WTC11 (cell line): ENCODE measurements around the gene CLEC3A.

Experiments
- FOXJ3 ChIP-seq: sonication (generic); formaldehyde crosslinking; IDR thresholded peaks from 2 replicates; pipeline ENCODE4 v1.9.0; 2021; ENCODE audit warnings: missing genetic modification reagents, mild to moderate bottlenecking, borderline replicate concordance
- HMGA2 ChIP-seq: fragments of 250-450 bp; sonication (Bioruptor Pico); IDR thresholded peaks from 2 replicates; pipeline ENCODE4 v1.4.0; 2021; ENCODE audit warnings: mild to moderate bottlenecking, moderate library complexity
- JUN ChIP-seq: sonication (generic); formaldehyde crosslinking; IDR thresholded peaks from 2 replicates; pipeline ENCODE4 v1.8.0; 2023; ENCODE audit warnings: mild to moderate bottlenecking, missing genetic modification reagents
- NFE2L1 ChIP-seq: sonication (generic); formaldehyde crosslinking; IDR thresholded peaks from 2 replicates; pipeline ENCODE4 v1.8.1; 2023; ENCODE audit warnings: missing genetic modification reagents
- NR2C2 ChIP-seq: sonication (generic); formaldehyde crosslinking; IDR thresholded peaks from 2 replicates; pipeline ENCODE4 v1.8.0; 2022; ENCODE audit warnings: mild to moderate bottlenecking, missing genetic modification reagents
- NR3C1 ChIP-seq: sonication (generic); formaldehyde crosslinking; conservative IDR thresholded peaks from 2 replicates; pipeline ENCODE4 v1.8.1; 2023; ENCODE audit warnings: low read depth, mild to moderate bottlenecking, missing genetic modification reagents
- TF ChIP-seq, protein P1 (sequence below): fragments of 200-600 bp; IDR thresholded peaks from 2 replicates; pipeline ENCODE4 v1.8.0; 2022; ENCODE audit warnings: antibody characterized with exemption
- TF ChIP-seq, protein P2 (sequence below): sonication (generic); formaldehyde crosslinking; IDR thresholded peaks from 2 replicates; pipeline ENCODE4 v1.8.0; 2022; ENCODE audit warnings: missing genetic modification reagents
- TF ChIP-seq, protein P3 (sequence below): sonication (generic); formaldehyde crosslinking; IDR thresholded peaks from 2 replicates; pipeline ENCODE4 v1.8.1; 2022; ENCODE audit warnings: low read depth, mild to moderate bottlenecking, moderate library complexity, missing genetic modification reagents, borderline replicate concordance
- TF ChIP-seq, protein P4 (sequence below): sonication (generic); formaldehyde crosslinking; IDR thresholded peaks from 2 replicates; pipeline ENCODE4 v1.8.1; 2023; ENCODE audit warnings: mild to moderate bottlenecking, moderate library complexity, missing genetic modification reagents
- TF ChIP-seq, protein P5 (sequence below): sonication (generic); formaldehyde crosslinking; IDR thresholded peaks from 2 replicates; pipeline ENCODE4 v1.8.0; 2023; ENCODE audit warnings: mild to moderate bottlenecking, missing genetic modification reagents

DNA sequence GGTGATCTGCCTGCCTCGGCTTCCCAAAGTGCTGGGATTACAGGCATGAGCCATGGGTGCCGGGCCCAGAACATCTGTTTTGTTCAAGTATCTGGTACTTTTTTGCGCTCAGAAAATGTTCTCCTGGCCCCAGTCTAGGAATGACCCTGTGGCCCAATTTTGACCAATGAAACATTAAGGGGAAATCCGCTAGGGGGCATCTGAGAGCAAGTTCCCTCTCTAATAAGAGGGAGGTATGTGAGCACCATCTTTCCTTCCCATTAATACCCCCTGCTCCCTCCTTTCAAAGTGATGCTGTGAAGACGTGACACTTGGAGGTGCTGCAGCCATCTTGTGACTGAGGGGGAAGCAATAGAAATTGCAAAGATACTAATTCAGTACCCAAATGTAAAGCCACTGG lies 16.5 kb upstream of the CLEC3A start:
- TF ChIP-seq, protein P1, sequence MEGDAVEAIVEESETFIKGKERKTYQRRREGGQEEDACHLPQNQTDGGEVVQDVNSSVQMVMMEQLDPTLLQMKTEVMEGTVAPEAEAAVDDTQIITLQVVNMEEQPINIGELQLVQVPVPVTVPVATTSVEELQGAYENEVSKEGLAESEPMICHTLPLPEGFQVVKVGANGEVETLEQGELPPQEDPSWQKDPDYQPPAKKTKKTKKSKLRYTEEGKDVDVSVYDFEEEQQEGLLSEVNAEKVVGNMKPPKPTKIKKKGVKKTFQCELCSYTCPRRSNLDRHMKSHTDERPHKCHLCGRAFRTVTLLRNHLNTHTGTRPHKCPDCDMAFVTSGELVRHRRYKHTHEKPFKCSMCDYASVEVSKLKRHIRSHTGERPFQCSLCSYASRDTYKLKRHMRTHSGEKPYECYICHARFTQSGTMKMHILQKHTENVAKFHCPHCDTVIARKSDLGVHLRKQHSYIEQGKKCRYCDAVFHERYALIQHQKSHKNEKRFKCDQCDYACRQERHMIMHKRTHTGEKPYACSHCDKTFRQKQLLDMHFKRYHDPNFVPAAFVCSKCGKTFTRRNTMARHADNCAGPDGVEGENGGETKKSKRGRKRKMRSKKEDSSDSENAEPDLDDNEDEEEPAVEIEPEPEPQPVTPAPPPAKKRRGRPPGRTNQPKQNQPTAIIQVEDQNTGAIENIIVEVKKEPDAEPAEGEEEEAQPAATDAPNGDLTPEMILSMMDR, result peak; percentile 42; the same call in 1 of the 2 replicates
- TF ChIP-seq FOXJ3 (CRISPR knock-in tag), result no peak
- TF ChIP-seq, protein P2, sequence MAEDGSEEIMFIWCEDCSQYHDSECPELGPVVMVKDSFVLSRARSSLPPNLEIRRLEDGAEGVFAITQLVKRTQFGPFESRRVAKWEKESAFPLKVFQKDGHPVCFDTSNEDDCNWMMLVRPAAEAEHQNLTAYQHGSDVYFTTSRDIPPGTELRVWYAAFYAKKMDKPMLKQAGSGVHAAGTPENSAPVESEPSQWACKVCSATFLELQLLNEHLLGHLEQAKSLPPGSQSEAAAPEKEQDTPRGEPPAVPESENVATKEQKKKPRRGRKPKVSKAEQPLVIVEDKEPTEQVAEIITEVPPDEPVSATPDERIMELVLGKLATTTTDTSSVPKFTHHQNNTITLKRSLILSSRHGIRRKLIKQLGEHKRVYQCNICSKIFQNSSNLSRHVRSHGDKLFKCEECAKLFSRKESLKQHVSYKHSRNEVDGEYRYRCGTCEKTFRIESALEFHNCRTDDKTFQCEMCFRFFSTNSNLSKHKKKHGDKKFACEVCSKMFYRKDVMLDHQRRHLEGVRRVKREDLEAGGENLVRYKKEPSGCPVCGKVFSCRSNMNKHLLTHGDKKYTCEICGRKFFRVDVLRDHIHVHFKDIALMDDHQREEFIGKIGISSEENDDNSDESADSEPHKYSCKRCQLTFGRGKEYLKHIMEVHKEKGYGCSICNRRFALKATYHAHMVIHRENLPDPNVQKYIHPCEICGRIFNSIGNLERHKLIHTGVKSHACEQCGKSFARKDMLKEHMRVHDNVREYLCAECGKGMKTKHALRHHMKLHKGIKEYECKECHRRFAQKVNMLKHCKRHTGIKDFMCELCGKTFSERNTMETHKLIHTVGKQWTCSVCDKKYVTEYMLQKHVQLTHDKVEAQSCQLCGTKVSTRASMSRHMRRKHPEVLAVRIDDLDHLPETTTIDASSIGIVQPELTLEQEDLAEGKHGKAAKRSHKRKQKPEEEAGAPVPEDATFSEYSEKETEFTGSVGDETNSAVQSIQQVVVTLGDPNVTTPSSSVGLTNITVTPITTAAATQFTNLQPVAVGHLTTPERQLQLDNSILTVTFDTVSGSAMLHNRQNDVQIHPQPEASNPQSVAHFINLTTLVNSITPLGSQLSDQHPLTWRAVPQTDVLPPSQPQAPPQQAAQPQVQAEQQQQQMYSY, result no peak
- TF ChIP-seq, protein P3, sequence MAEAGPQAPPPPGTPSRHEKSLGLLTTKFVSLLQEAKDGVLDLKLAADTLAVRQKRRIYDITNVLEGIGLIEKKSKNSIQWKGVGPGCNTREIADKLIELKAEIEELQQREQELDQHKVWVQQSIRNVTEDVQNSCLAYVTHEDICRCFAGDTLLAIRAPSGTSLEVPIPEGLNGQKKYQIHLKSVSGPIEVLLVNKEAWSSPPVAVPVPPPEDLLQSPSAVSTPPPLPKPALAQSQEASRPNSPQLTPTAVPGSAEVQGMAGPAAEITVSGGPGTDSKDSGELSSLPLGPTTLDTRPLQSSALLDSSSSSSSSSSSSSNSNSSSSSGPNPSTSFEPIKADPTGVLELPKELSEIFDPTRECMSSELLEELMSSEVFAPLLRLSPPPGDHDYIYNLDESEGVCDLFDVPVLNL (CRISPR knock-in tag), result no peak
- no peak for TF ChIP-seq NR3C1
- TF ChIP-seq, protein P4, sequence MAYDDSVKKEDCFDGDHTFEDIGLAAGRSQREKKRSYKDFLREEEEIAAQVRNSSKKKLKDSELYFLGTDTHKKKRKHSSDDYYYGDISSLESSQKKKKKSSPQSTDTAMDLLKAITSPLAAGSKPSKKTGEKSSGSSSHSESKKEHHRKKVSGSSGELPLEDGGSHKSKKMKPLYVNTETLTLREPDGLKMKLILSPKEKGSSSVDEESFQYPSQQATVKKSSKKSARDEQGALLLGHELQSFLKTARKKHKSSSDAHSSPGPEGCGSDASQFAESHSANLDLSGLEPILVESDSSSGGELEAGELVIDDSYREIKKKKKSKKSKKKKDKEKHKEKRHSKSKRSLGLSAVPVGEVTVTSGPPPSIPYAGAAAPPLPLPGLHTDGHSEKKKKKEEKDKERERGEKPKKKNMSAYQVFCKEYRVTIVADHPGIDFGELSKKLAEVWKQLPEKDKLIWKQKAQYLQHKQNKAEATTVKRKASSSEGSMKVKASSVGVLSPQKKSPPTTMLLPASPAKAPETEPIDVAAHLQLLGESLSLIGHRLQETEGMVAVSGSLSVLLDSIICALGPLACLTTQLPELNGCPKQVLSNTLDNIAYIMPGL (CRISPR knock-in tag), result no peak
- no peak for TF ChIP-seq JUN (CRISPR knock-in tag)
- TF ChIP-seq, protein P5, sequence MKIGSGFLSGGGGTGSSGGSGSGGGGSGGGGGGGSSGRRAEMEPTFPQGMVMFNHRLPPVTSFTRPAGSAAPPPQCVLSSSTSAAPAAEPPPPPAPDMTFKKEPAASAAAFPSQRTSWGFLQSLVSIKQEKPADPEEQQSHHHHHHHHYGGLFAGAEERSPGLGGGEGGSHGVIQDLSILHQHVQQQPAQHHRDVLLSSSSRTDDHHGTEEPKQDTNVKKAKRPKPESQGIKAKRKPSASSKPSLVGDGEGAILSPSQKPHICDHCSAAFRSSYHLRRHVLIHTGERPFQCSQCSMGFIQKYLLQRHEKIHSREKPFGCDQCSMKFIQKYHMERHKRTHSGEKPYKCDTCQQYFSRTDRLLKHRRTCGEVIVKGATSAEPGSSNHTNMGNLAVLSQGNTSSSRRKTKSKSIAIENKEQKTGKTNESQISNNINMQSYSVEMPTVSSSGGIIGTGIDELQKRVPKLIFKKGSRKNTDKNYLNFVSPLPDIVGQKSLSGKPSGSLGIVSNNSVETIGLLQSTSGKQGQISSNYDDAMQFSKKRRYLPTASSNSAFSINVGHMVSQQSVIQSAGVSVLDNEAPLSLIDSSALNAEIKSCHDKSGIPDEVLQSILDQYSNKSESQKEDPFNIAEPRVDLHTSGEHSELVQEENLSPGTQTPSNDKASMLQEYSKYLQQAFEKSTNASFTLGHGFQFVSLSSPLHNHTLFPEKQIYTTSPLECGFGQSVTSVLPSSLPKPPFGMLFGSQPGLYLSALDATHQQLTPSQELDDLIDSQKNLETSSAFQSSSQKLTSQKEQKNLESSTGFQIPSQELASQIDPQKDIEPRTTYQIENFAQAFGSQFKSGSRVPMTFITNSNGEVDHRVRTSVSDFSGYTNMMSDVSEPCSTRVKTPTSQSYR (CRISPR knock-in tag), result no peak
- no peak for TF ChIP-seq NFE2L1 (CRISPR knock-in tag)
- TF ChIP-seq NR2C2, result no peak
- TF ChIP-seq HMGA2, result no peak
